ENCODE results near the gene KLHL30.

The KLHL30 gene

GRCh38 chr2:238131761-238132462, 6.6 kb upstream of the KLHL30 start:
- DNase-seq, result no peak

DNA sequence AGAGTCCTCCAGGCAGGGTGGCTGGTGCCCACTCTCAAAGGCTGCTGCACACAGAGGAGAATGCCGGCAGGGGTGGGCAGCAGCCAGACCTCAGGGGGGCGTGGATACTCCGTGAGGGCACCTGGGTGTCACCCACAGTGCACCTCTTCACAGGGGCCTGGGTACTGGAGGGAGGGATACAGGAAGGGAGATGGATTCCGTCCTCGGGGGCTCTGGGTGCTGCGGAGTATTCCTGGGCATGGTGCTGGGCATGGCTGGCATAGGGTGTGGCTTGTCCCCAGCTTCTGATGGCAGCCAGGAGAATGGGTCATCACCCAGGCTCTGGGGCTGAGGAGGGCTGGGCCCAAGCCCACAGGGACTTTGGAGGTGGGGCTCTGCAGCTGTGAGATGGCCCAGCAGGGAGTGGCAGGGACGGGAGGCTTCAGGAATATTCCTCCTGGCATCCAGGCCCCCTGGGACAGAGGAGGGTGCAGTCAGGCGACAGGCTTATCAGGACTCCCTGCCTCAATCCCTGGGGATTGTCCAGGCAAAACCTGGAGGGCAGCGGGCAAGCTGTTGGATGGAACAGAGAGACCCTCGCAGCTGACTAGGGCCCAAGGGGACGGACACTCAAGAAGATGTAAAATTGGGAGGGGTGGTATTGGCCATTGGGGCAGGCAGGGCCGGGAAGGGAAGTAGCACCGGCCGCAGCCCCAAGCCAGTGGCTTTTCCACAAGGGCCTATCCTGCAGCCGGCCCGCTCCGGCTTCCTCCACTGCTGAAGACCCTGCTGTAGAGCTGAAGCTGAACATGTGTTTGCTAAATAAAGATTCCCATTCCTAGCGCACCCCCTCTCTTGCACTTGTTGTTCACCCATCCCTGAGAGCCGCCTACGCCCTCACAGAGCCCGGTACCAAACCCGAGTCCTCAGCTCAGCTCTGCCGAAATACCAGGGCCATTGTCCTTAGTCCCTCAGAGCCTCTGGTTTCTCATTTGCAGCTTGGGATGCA, 5.7 kb upstream of the KLHL30 start:
- DNase-seq, result no peak

- no peak for DNase-seq
Observed at GRCh38 chr2:238133499-238134392, 4.7 kb upstream of the KLHL30 start.

DNA sequence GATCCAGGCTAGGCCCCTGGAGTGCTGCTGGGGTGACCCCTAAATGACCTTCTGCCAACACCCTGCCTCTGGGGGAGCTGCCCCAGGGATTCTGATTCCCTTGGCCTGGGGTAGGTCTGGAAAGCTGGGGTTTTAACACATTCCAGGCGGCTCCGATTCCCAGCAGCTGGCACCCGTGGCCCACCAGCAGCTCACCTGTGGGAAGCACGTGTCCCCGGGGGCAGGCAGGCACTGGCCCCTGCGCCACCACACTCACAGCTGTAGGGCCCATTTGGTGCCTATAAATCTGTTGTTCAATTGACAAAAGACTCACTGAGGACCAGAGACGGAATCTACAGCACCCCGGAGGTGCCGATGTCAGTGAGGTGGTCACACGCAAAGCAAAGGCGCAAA, 4.1 kb upstream of the KLHL30 start:
- no peak for DNase-seq

DNA sequence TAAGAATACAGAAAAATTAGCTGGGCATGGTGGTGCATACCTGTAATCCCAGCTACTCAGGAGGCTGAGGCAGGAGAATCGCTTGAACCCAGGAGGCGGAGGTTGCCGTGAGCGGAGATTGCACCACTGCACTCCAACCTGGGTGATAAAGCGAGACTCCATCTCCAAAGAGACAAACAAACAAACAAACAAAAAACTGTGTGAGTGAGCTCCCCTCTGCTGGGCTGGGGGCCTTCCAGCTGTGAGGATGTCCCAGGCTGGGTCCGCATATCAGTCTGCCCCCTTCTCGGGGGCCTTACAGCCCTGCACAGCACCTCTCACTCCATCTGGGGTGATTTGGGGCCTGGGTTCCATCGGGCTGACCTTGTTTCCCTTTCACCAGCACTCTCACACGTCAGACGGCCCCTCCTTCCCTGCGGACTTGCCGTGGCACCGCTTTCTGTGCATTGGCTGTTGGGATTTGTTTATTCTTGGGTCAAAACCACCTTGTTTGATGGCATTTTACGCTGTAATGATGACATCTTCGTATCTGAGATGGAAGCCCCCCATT, 2.8 kb upstream of the KLHL30 start:
- DNase-seq, result no peak

DNA sequence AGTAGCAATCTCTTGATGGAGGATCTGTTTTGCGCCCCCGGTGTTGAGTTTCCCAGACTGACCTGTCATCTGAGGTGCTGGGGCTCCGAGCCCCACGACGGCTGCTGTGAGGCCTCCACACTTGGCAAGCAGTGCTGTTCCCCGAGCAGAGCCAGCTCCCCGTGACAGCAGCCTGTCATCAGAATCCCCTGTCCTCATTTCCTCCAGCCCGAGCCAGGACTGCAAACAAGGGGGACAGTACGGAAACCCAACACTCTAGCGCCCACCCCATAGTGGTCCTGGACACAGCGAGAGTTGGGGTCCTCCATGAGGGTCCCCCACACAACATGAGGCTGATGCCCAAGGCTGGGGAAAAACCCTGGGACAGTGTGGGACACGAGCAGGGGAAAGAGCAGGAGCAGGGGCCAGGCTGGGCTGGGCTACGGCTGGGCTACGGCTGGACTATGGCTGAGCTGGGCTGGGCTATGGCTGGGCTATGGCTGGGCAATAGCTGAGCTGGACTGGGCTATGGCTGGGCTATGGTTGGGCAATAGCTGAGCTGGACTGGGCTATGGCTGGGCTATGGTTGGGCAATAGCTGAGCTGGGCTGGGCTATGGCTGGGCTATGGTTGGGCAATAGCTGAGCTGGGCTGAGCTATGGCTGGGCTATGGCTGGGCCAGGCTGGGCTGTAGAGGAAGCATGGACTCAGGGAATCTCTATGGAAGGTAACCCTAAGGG, 1.5 kb upstream of the KLHL30 start:
- DNase-seq, result no peak

DNA sequence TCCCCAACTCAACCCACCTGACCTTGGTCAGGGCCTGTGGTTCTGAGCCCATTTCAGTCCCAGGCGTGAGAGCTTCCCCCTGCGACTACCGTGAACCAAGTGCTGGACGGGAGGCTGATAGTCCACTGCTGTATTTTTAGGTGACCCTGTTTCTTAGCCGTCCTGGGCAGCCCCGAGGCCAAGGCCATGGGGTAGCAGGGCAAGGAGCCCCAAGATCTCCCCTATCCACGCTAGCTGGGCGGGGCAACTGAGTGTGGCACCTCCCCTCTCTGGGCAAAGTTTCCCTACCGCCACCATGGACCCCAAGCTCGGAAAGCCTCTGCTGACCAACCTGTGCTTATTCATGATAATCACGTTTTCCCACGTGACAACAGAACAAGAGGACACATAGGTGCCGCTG, 583 bp upstream of the KLHL30 start:
- no peak for DNase-seq

DNA sequence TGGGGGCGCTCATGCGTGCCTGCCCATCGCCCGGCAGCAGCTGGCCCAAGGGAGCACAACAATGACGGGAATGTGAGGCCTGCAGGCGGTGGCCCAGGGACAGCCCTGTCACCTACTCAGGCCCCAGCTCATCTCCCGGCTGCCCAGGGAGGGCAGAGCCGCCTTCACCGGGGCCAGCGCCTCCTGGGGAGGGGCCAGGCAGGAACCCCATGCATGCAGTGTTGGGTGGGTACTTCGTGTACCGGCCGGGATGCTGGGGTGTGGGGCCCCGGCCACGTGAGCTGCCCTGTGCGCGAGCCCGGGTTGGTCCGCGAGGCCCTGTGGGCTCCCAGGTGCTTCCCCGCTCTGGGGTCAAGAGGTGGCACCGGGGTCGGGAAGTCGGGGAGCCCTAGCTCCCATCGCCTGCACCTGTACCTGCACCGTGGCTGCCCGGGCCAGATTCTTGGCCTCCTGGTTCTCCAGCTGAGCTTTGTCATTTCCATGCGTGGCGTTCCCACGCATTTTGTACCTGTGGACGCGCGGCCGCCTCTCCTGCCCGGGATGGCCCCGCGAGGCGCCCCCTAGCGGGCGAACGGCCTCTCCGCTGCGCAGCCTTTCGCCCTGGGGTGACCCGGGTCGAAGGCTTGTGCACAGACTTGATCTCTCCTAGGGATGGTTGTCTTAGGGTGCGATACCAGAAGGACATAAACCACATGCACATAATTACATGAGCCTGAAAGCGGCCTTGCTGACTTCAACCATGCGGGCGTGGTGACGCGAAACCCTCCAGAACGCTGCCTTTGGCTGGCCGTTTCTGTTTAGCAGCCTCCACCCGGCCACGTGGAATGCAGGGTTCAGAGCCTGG, 950 bp downstream of the KLHL30 start:
- DNase-seq, result no peak

- DNase-seq, result no peak
Observed at GRCh38 chr2:238140040-238140439, 1.6 kb downstream of the KLHL30 start.

GRCh38 chr2:238140721-238141540, 2.5 kb downstream of the KLHL30 start:
- DNase-seq, result no peak

- DNase-seq, result peak in 1 of 2 experiments; percentile 38
Observed at GRCh38 chr2:238141541-238142318, 3.3 kb downstream of the KLHL30 start.

DNA sequence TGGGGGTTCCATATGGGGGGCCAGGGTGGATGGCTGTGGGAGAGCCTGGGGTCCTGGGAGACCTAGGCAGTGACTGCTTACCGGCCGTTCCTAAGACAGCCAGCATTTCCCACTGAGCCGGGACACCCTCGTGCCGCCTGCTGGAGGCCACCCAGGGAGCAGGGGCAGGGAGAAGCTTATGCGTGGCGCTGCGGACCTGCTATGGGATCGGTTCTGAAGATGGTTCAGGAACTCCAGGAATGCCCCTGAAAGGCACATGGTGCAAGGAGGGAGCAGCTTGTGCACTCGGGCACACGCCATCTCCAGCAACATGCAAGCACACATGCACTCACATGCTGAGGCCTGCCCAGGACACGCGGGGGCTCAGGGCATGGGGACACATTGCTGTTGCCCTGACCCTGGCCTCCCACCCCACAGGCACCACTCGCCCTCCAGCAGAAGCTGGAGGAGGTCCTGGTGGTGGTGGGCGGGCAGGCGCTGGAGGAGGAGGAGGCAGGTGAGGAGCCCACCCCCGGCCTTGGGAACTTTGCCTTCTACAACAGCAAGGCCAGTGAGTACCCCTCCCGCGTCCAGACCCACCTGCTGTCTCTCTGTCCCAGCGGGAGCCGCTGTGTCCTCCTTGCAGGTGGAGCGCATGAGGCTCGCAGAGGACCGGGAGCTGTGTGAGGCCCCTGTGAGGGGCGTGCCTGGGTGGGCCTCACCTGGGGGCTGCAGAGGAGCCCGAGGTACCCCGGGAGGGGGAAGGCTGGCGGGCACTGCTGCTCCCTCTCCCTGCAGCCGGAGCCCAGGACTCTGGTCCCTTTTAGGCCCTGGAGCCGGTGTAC, 4.1 kb downstream of the KLHL30 start:
- no peak for DNase-seq

- peak; percentile 36 to 74 for DNase-seq
Observed at GRCh38 chr2:238143239-238143951, 4.9 kb downstream of the KLHL30 start.

DNA sequence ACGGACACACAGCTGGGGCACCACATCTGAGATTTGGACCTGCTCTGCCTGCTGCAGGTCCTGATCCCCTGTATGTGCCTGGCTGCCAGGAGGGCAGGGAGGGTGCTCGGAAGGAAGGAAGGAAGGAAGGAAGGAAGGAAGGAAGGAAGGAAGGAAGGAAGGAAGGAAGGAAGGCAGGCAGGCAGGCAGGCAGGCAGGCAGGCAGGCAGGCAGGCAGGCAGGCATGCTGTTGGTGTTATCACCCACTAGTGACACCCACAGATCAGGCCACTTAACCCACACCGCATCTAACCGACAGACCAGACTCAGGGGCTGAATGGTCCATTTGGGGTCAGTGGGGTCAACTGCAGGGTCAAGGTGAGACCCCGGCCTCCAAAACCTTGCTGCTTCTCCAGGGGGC, 5.8 kb downstream of the KLHL30 start:
- no peak for DNase-seq

GRCh38 chr2:238145046-238145445, 6.6 kb downstream of the KLHL30 start:
- no peak for DNase-seq

DNA sequence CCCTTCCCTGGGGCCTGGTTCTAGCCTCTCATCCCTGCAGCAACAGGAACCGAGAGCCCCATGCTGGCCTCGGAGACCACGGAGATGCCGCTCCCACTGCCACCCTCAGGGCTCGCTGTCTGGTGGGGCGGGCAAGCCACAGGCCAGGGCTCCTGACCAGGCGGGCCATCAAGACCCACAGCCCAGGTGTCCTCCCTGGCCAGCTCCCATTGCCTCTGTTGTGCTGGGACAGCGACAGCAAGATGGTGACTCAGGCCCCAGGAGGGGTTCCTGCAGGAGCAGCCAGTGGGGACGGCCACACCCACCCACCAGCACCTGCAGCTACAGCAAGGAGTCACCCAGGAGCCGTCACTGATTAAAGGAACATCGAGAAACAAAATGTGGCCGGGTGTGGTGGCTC, 7.4 kb downstream of the KLHL30 start:
- no peak for DNase-seq

- no peak for DNase-seq
Observed at GRCh38 chr2:238146884-238147544, 8.5 kb downstream of the KLHL30 start.

Measured in SW 1271 (cell line).